Neural progenitor cell (in vitro differentiated cells): ENCODE results near the gene SLC6A4. TPM values are rescaled to one million over a fixed set of nuclear protein-coding genes. Genes with fewer than 3 reads are reported as not detected.

Experiments
- DNase-seq: peaks from one replicate; pipeline ENCODE4 v3.0.0-alpha.2; 2016; ENCODE audit warnings: low spot score
- H2AFZ ChIP-seq: fragments of 200-600 bp; sonication (generic); replicated peaks from 2 replicates; pipeline ENCODE4 v1.6.1; 2016; ENCODE audit warnings: antibody characterized with exemption
- H3F3A ChIP-seq: fragments of 200-600 bp; sonication (generic); 2 replicates; pipeline ENCODE4 v1.6.1; 2016; ENCODE audit warnings: antibody characterized with exemption, low read depth
- H3K27ac ChIP-seq: fragments of 200-600 bp; sonication (generic); 2 replicates; pipeline ENCODE4 v1.5.1; 2016; ENCODE audit warnings: mild to moderate bottlenecking
- H3K27me3 ChIP-seq: fragments of 200-600 bp; sonication (generic); 2 replicates; pipeline ENCODE4 v1.6.1; 2016; ENCODE audit warnings: mild to moderate bottlenecking, moderate library complexity
- H3K36me3 ChIP-seq: fragments of 200-600 bp; sonication (generic); 2 replicates; pipeline ENCODE4 v1.5.1; 2016
- H3K4me1 ChIP-seq: fragments of 200-600 bp; sonication (generic); 2 replicates; pipeline ENCODE4 v1.6.1; 2016; ENCODE audit warnings: mixed run types
- H3K4me2 ChIP-seq: fragments of 200-600 bp; sonication (generic); 2 replicates; pipeline ENCODE4 v1.6.1; 2016
- H3K4me3 ChIP-seq: fragments of 200-600 bp; sonication (generic); 2 replicates; pipeline ENCODE4 v1.5.1; 2016
- H3K79me2 ChIP-seq: fragments of 200-600 bp; sonication (generic); 2 replicates; pipeline ENCODE4 v1.6.1; 2016; ENCODE audit warnings: low read depth
- H3K9ac ChIP-seq: fragments of 200-600 bp; sonication (generic); 2 replicates; pipeline ENCODE4 v1.6.1; 2016
- H3K9me3 ChIP-seq: fragments of 200-600 bp; sonication (generic); 2 replicates; pipeline ENCODE4 v1.5.1; 2016; ENCODE audit warnings: low read depth
- H4K20me1 ChIP-seq: fragments of 200-600 bp; sonication (generic); 2 replicates; pipeline ENCODE4 v1.6.1; 2016; ENCODE audit warnings: low read depth
- H3K27ac Mint-ChIP-seq: 3 replicates; pipeline ENCODE4 v1.8.0; 2021; ENCODE audit warnings: mixed read lengths
- H3K27me3 Mint-ChIP-seq: 2 replicates; pipeline ENCODE4 v1.8.0; 2022; ENCODE audit warnings: low read depth, mild to moderate bottlenecking, inconsistent platforms, moderate library complexity, mixed read lengths; ENCODE audit not compliant: insufficient read depth
- H3K36me3 Mint-ChIP-seq: 3 replicates; pipeline ENCODE4 v1.8.0; 2021; ENCODE audit warnings: mixed read lengths
- H3K4me1 Mint-ChIP-seq: 3 replicates; pipeline ENCODE4 v1.8.0; 2021; ENCODE audit warnings: mixed read lengths
- H3K4me3 Mint-ChIP-seq: 3 replicates; pipeline ENCODE4 v1.8.0; 2021; ENCODE audit warnings: mild to moderate bottlenecking, moderate library complexity, mixed read lengths
- H3K9me3 Mint-ChIP-seq: 3 replicates; pipeline ENCODE4 v1.8.0; 2020; ENCODE audit warnings: mixed read lengths
- EZH2 ChIP-seq: fragments of 200-600 bp; sonication (generic); IDR thresholded peaks from 2 replicates; pipeline ENCODE4 v1.6.1; 2017; ENCODE audit warnings: antibody characterized with exemption, mild to moderate bottlenecking, moderate library complexity
- EZH2phosphoT487 ChIP-seq: fragments of 200-600 bp; sonication (generic); IDR thresholded peaks from 2 replicates; pipeline ENCODE4 v1.6.1; 2017; ENCODE audit warnings: antibody characterized with exemption
- total RNA-seq: library from RNA; depleted of rRNA; stranded (reverse); fragments of >200 nt; gene quantifications from 2 replicates; pipeline ENCODE4 v1.2.3, GENCODE V29; 2015; ENCODE audit warnings: low replicate concordance
- TF ChIP-seq, protein P1 (sequence below): fragments of 200-600 bp; sonication (generic); IDR thresholded peaks from 2 replicates; pipeline ENCODE4 v1.5.1; 2017; ENCODE audit warnings: antibody characterized with exemption, mild to moderate bottlenecking

SLC6A4 gene
- total RNA-seq, 1 donor from 2014 or later = not detected

DNA sequence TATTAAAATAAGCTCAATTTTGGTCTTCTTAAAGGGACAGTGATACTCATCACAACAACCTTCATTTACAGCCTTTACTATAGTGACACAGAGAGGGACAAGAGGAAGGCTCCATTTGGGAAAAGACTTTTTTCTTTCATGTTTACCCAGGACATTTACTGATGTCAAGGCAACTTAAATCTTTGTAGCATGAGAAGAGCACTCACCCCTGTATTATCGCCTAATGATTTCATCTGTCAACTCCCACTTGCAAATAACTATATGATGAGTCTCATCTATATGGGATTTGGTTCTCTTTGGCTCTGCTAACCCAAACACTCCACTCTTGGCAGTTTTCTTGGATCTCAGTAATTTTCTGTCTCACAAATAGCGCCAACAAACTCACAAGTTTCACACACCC, 32.1 kb upstream of the SLC6A4 start:
- Histone ChIP-seq H3K4me3 (no peak overlapping the region), H3F3A (no peaks in the 10 kb centered on the region), H3K9me3 (no peaks in the 10 kb centered on the region), H2AFZ (no peak overlapping the region), H4K20me1 (no peaks in the 10 kb centered on the region), H3K4me2 (no peak overlapping the region), H3K36me3 (peaks cover 13% of the 10 kb centered on the region), H3K79me2 (no peaks in the 10 kb centered on the region), H3K9ac (no peak overlapping the region), H3K27ac (no peak overlapping the region), H3K27me3 (no peaks in the 10 kb centered on the region), H3K4me1 (no peaks in the 10 kb centered on the region)
- Mint-ChIP-seq H3K4me3 (no peak overlapping the region), H3K27me3 (peaks cover 2% of the 10 kb centered on the region), H3K4me1 (peaks cover 6% of the 10 kb centered on the region), H3K9me3 (no peaks in the 10 kb centered on the region), H3K36me3 (peaks cover 21% of the 10 kb centered on the region), H3K27ac (no peak overlapping the region)
- DNase-seq = no peak
- TF ChIP-seq, protein P1, sequence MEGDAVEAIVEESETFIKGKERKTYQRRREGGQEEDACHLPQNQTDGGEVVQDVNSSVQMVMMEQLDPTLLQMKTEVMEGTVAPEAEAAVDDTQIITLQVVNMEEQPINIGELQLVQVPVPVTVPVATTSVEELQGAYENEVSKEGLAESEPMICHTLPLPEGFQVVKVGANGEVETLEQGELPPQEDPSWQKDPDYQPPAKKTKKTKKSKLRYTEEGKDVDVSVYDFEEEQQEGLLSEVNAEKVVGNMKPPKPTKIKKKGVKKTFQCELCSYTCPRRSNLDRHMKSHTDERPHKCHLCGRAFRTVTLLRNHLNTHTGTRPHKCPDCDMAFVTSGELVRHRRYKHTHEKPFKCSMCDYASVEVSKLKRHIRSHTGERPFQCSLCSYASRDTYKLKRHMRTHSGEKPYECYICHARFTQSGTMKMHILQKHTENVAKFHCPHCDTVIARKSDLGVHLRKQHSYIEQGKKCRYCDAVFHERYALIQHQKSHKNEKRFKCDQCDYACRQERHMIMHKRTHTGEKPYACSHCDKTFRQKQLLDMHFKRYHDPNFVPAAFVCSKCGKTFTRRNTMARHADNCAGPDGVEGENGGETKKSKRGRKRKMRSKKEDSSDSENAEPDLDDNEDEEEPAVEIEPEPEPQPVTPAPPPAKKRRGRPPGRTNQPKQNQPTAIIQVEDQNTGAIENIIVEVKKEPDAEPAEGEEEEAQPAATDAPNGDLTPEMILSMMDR = no peak
- TF ChIP-seq EZH2 (no peak), EZH2phosphoT487 (no peak)

GRCh38 chr17:30263552-30264333, 28.2 kb upstream of the SLC6A4 start:
- no peaks in the 10 kb centered on the region for H3F3A ChIP-seq
- no peaks in the 10 kb centered on the region for H4K20me1 ChIP-seq
- no peaks in the 10 kb centered on the region for H3K27me3 Mint-ChIP-seq
- H3K4me2 ChIP-seq = no peak overlapping the region
- H3K36me3 ChIP-seq = no peaks in the 10 kb centered on the region
- TF ChIP-seq, protein P1 = no peak
- TF ChIP-seq EZH2phosphoT487 = no peak
- no peak overlapping the region for H3K4me3 ChIP-seq
- no peaks in the 10 kb centered on the region for H3K4me1 Mint-ChIP-seq
- H3K9ac ChIP-seq = no peak overlapping the region
- peaks cover 11% of the 10 kb centered on the region for H3K36me3 Mint-ChIP-seq
- H3K9me3 ChIP-seq = no peaks in the 10 kb centered on the region
- H2AFZ ChIP-seq = no peak overlapping the region
- no peak overlapping the region for H3K4me3 Mint-ChIP-seq
- no peaks in the 10 kb centered on the region for H3K9me3 Mint-ChIP-seq
- no peaks in the 10 kb centered on the region for H3K4me1 ChIP-seq
- H3K79me2 ChIP-seq = no peaks in the 10 kb centered on the region
- no peak for DNase-seq
- H3K27me3 ChIP-seq = no peaks in the 10 kb centered on the region
- no peak overlapping the region for H3K27ac Mint-ChIP-seq
- no peak overlapping the region for H3K27ac ChIP-seq

DNA sequence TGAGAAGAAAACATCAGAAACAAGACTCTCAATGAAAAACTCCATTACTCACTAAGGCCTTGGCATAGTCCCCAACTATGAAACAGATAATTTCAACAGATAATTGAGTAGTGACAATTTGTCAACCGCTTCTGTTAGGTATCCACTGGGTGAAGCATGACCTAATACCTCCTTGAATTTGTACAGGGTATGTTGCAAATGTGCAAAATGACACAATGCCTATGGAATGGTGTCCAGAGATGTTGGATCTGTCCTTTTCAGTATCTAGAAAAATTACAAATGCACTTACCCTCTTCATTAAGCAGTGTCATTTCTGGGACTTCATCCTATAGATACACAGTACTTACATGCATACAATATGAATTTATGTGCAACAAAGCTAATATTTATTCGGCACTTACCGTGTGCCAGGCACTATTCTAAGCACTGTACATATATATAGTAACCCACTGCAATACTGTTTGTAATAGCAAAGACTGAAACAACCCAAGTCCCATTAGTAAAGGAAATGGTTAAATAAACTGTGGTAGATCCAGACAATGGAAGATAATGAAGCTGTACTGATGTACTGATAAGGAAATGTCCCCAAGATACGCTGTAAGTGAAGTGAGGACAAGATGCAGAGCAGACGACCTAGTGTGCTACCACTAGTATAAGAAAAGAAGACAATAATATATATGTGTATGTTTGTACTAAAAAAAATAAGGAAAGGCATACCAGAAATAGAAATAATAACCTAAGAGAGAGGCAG, 21.4 kb upstream of the SLC6A4 start:
- H3K4me3 ChIP-seq = no peak overlapping the region

More for the DNA sequence above, 21.4 kb upstream of the SLC6A4 start:
- H4K20me1 ChIP-seq = no peaks in the 10 kb centered on the region
- H3F3A ChIP-seq = no peaks in the 10 kb centered on the region
- Mint-ChIP-seq H3K27ac (no peak overlapping the region), H3K9me3 (no peaks in the 10 kb centered on the region), H3K4me3 (no peak overlapping the region), H3K4me1 (no peaks in the 10 kb centered on the region), H3K36me3 (no peaks in the 10 kb centered on the region), H3K27me3 (no peaks in the 10 kb centered on the region)
- H3K36me3 ChIP-seq = no peaks in the 10 kb centered on the region
- H3K79me2 ChIP-seq = no peaks in the 10 kb centered on the region
- no peak overlapping the region for H3K4me2 ChIP-seq
- H2AFZ ChIP-seq = no peak overlapping the region
- TF ChIP-seq, protein P1 = no peak
- TF ChIP-seq EZH2phosphoT487 = no peak
- TF ChIP-seq EZH2 = no peak
- no peak for DNase-seq
- no peak overlapping the region for H3K9ac ChIP-seq
- H3K27me3 ChIP-seq = no peaks in the 10 kb centered on the region
- no peaks in the 10 kb centered on the region for H3K9me3 ChIP-seq
- no peaks in the 10 kb centered on the region for H3K4me1 ChIP-seq
- H3K27ac ChIP-seq = no peak overlapping the region
